HCT116 (cell line): ENCODE measurements around the gene RAPGEF1.

Experiments
- JUND ChIP-seq: IDR thresholded peaks from 2 replicates; pipeline ENCODE4 v1.6.1; 2012
- POLR2A ChIP-seq: IDR thresholded peaks from 2 replicates; pipeline ENCODE4 v1.7.0; 2011; ENCODE audit warnings: borderline replicate concordance; ENCODE audit not compliant: insufficient read depth, insufficient read length; ENCODE audit errors: extremely low read depth
- RAD21 ChIP-seq: IDR thresholded peaks from 2 replicates; pipeline ENCODE4 v1.6.1; 2012; ENCODE audit warnings: low read depth, mild to moderate bottlenecking
- SRF ChIP-seq: IDR thresholded peaks from 2 replicates; pipeline ENCODE4 v1.6.1; 2012; ENCODE audit warnings: low read depth
- YY1 ChIP-seq: IDR thresholded peaks from 2 replicates; pipeline ENCODE4 v1.6.1; 2011; ENCODE audit warnings: low read length, low read depth, moderate library complexity, mild to moderate bottlenecking; ENCODE audit not compliant: insufficient replicate concordance; ENCODE audit errors: extremely low read depth
- TF ChIP-seq, protein P1 (sequence below), 3 experiments: fragments of 200-600 bp in 1 of 3; sonication (generic) in 1 of 3; IDR thresholded peaks in 2 of 3; conservative IDR thresholded peaks in 1 of 3; 2 replicates each; pipeline ENCODE4 v1.5.1; 2012 to 2017; ENCODE audit warnings: low read depth in 2 of 3, low read length in 2 of 3, antibody characterized with exemption in 1 of 3, borderline replicate concordance in 1 of 3, control low read depth in 1 of 3, mild to moderate bottlenecking in 1 of 3, mixed read lengths in 1 of 3, mixed run types in 1 of 3, moderate library complexity in 1 of 3; ENCODE audit not compliant: insufficient read depth in 1 of 3

DNA sequence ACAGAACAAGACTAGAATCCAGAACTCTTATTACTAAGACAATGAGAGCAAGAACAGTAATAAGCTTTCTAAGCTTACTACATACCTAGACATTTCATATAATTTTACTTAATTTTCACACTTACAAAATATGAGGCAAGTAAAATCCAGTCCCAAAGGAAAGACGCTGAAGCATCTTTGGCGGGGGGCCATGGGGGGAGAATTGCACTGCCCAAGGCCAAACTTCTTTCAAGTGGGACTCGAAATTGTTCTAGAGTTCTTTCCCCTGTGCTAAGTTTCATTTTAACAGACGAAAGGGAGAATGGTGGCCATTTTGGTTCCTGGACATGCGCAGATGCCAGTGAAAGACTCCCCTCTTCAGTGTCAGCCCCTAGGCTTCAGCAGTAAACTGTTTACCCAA is 122.3 kb downstream of the RAPGEF1 start:
- TF ChIP-seq, protein P1, sequence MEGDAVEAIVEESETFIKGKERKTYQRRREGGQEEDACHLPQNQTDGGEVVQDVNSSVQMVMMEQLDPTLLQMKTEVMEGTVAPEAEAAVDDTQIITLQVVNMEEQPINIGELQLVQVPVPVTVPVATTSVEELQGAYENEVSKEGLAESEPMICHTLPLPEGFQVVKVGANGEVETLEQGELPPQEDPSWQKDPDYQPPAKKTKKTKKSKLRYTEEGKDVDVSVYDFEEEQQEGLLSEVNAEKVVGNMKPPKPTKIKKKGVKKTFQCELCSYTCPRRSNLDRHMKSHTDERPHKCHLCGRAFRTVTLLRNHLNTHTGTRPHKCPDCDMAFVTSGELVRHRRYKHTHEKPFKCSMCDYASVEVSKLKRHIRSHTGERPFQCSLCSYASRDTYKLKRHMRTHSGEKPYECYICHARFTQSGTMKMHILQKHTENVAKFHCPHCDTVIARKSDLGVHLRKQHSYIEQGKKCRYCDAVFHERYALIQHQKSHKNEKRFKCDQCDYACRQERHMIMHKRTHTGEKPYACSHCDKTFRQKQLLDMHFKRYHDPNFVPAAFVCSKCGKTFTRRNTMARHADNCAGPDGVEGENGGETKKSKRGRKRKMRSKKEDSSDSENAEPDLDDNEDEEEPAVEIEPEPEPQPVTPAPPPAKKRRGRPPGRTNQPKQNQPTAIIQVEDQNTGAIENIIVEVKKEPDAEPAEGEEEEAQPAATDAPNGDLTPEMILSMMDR (IDR thresholded peaks at IDR 0.05 in 2 of 3, conservative IDR thresholded peaks at IDR 0.05 in 1 of 3; ENCODE audit: borderline replicate concordance in 1 of 3, insufficient read depth in 1 of 3, low read depth in 2 of 3, low read length in 2 of 3), result no peak
- TF ChIP-seq POLR2A (no peak), JUND (no peak), RAD21 (no peak), YY1 (no peak), SRF (no peak)
